ENCODE results near the gene CPHXL.

GRCh38 chr16:75758215-75758614 lies 31.9 kb upstream of the CPHXL start:
- TF ChIP-seq EZH2 (IDR thresholded peaks at IDR 0.05; ENCODE audit: borderline replicate concordance, low read length) (no peak), CTCF (IDR thresholded peaks at IDR 0.05; ENCODE audit: low read length) (no peak)

Measured in OCI-LY1 (cell line).